ENCODE measurements around the gene PDGFD. TPM values are rescaled to one million over a fixed set of nuclear protein-coding genes. Genes with fewer than 3 reads are reported as not detected.

The PDGFD gene
- polyA plus RNA-seq, 6 donors from 2014 or later, result 0.08 to 0.63 (median 0.17) TPM; not detected in 3

GRCh38 chr11:103907136-103907535 is 256.8 kb downstream of the PDGFD start:
- peaks cover 11 to 20% (median 14%) of the 10 kb centered on the region in 3 donors for H3K4me1 Mint-ChIP-seq
- peak overlapping the region in 2 of 8 donors; percentile 13 to 29 for H3K4me3 Mint-ChIP-seq

DNA sequence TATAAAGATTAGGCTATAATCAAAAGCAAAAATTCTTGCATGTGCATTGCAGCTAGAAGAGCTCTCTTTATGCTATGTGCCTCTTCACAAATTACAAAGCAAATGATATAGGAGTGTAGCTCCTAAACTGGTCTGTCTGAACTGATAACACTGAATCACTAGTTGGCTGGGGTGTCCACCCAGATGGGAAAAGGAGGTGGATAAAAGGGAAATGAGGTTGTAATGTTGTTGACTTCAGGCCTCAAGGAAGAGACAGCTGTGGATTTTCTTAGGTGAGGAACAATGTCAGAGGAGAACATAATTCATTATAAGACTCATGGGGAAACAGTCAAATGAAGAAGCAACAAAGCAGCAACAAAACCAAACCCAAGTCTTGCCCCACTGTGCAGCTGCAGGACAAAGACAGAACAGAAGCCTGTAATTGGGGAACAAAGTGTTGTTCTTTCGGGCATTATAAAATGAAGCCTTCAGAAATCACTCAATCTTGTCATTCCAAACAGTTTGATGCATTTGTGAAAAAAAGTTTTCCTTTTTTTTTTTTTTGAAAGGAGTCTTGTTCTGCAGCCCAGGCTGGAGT is 257.6 kb downstream of the PDGFD start:
- H3K27ac Mint-ChIP-seq, result no peak overlapping the region
- ATAC-seq (ENCODE audit: low read depth in 2 of 2), result no peak
- peak overlapping the region in 1 of 8 donors; percentile 11 for H3K4me3 Mint-ChIP-seq

More at GRCh38 chr11:103907136-103907535, 256.8 kb downstream of the PDGFD start:
- no peaks in the 10 kb centered on the region for H3K27me3 Mint-ChIP-seq
- H3K36me3 Mint-ChIP-seq, result peaks cover 0 to 11% of the 10 kb centered on the region in 2 donors
- no peak for DNase-seq
- peak overlapping the region in 2 of 6 donors; percentile 43 to 48 for H3K27ac Mint-ChIP-seq
- H3K9me3 Mint-ChIP-seq, result peaks cover 0 to 10% (median 5%) of the 10 kb centered on the region in 7 donors
- ATAC-seq (ENCODE audit: low read depth in 2 of 2), result no peak

GRCh38 chr11:103904324-103904667 is 259.7 kb downstream of the PDGFD start:
- Mint-ChIP-seq H3K36me3 (no peaks in the 10 kb centered on the region), H3K4me1 (peaks cover 11 to 21% (median 15%) of the 10 kb centered on the region in 3 donors), H3K9me3 (no peaks in the 10 kb centered on the region), H3K27ac (no peak overlapping the region), H3K4me3 (no peak overlapping the region), H3K27me3 (no peaks in the 10 kb centered on the region)
- ATAC-seq (ENCODE audit: low read depth in 2 of 2) (peak; percentile 61 to 62), DNase-seq (no peak)

More for the DNA sequence above, 257.6 kb downstream of the PDGFD start:
- DNase-seq, result no peak
- no peaks in the 10 kb centered on the region for H3K27me3 Mint-ChIP-seq
- peaks cover 0 to 3% (median 0%) of the 10 kb centered on the region in 7 donors for H3K9me3 Mint-ChIP-seq
- H3K36me3 Mint-ChIP-seq, result peaks cover 0 to 4% of the 10 kb centered on the region in 2 donors
- H3K4me1 Mint-ChIP-seq, result peaks cover 11 to 20% (median 14%) of the 10 kb centered on the region in 3 donors

GRCh38 chr11:103903621-103904323 is 260.2 kb downstream of the PDGFD start:
- DNase-seq (peak; percentile 7), ATAC-seq (ENCODE audit: low read depth in 2 of 2) (peak; percentile 76 to 77)
- no peaks in the 10 kb centered on the region for H3K36me3 Mint-ChIP-seq
- H3K4me3 Mint-ChIP-seq, result no peak overlapping the region
- H3K9me3 Mint-ChIP-seq, result no peaks in the 10 kb centered on the region
- H3K27ac Mint-ChIP-seq, result no peak overlapping the region
- peaks cover 16 to 26% (median 20%) of the 10 kb centered on the region in 3 donors for H3K4me1 Mint-ChIP-seq
- H3K27me3 Mint-ChIP-seq, result no peaks in the 10 kb centered on the region

DNA sequence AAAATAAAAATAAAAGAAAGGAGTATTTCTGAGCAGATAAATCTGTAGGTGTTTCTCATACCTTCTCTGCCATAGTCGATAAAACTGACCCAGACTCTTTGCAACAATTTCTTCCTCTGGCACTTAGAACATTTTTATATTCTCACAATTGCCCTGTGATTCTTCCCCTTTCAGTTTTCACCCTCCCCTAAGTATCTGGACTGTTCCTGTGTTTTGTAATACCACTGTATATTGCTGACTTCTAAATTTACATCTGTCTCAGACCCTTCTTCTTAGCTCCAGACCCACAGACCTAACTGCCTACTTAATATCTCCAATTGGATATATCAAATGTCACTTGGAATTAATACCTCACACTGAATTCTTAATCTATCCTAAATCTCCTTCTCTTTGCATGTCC is 261.0 kb downstream of the PDGFD start:
- ATAC-seq (ENCODE audit: low read depth in 2 of 2) (no peak), DNase-seq (no peak)
- Mint-ChIP-seq H3K27ac (no peak overlapping the region), H3K4me3 (no peak overlapping the region), H3K9me3 (no peaks in the 10 kb centered on the region), H3K4me1 (peaks cover 23 to 32% (median 28%) of the 10 kb centered on the region in 3 donors), H3K27me3 (no peaks in the 10 kb centered on the region), H3K36me3 (no peaks in the 10 kb centered on the region)

- Mint-ChIP-seq H3K27me3 (no peaks in the 10 kb centered on the region), H3K4me1 (peaks cover 22 to 32% (median 32%) of the 10 kb centered on the region in 3 donors), H3K9me3 (no peaks in the 10 kb centered on the region), H3K36me3 (no peaks in the 10 kb centered on the region), H3K27ac (no peak overlapping the region), H3K4me3 (no peak overlapping the region)
- no peak for DNase-seq
- ATAC-seq (ENCODE audit: low read depth in 2 of 2), result no peak
These were observed 262.3 kb downstream of the PDGFD start for GRCh38 chr11:103901656-103902055.

GRCh38 chr11:103898577-103899336 is 265.2 kb downstream of the PDGFD start:
- peak; percentile 71 to 73 for ATAC-seq (ENCODE audit: low read depth in 2 of 2)
- Mint-ChIP-seq H3K4me1 (peaks cover 22 to 29% (median 29%) of the 10 kb centered on the region in 3 donors), H3K4me3 (peak overlapping the region in 6 of 8 donors; percentile 34 to 79 (median 52)), H3K9me3 (no peaks in the 10 kb centered on the region), H3K36me3 (no peaks in the 10 kb centered on the region), H3K27me3 (peaks cover 0 to 11% (median 10%) of the 10 kb centered on the region in 3 donors), H3K27ac (peak overlapping the region in 4 of 6 donors; percentile 15 to 69 (median 30))
- peak; percentile 12 for DNase-seq

DNA sequence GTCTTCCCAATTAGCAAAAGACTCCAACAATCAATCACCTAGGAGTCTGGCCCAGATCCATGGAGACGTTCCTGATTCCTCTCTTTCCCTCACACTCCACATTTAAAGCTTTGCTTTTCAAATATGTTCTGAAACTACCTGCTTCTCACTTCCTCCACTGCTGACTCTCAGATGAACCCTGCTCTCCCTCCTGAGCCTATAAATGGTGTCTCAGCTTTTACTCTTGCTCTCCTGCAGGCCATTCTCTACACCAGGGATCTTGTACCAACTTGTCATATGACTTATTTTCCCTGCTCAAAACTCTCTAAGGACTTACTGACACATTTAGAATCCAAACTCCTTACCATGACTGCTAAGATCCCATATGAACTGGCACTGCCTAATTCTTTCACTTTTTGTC is 265.9 kb downstream of the PDGFD start:
- peak overlapping the region in 3 of 8 donors; percentile 0 to 60 (median 13) for H3K4me3 Mint-ChIP-seq
- peaks cover 22 to 29% (median 29%) of the 10 kb centered on the region in 3 donors for H3K4me1 Mint-ChIP-seq
- no peaks in the 10 kb centered on the region for H3K9me3 Mint-ChIP-seq
- peaks cover 0 to 12% (median 10%) of the 10 kb centered on the region in 3 donors for H3K27me3 Mint-ChIP-seq
- peak overlapping the region in 3 of 6 donors; percentile 0 to 69 (median 20) for H3K27ac Mint-ChIP-seq
- ATAC-seq (ENCODE audit: low read depth in 2 of 2) (peak; percentile 36 to 41), DNase-seq (no peak)
- H3K36me3 Mint-ChIP-seq, result no peaks in the 10 kb centered on the region

DNA sequence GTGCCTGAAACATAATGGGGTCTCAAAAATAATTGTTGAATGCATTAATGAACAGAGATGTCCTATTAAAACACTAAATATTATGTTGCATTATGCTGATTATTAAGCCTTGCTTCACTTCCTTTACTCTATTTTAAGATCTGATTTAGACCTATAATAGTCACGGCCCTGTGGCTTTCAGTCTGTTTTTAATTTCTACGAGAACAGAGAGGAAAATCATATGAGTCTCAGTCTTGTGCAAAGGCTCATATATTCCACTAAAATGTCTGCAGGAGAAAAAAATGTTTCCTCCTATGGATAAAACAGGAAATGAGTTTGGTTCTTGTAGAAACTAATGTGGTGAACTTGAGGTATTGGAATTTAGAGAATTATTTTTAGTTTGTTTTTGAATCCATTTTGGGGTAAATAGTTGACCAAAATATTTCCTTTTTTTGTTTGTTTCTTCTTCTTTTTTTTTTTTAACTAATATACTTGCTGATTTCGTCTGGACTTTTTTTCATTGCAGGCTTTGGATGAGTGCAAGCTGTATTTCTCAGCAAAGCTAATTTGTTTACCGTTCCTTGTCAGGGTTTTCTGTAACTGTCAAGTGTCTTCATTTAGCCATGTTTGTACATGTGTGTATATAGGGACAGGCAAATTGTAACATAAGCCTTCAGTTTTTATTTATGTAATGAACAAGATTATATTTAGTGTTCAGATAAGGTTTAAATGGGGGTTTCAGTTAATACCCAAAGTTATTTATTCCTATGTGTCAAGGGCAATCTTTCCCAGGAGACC is 266.6 kb downstream of the PDGFD start:
- DNase-seq, result no peak
- Mint-ChIP-seq H3K9me3 (no peaks in the 10 kb centered on the region), H3K36me3 (no peaks in the 10 kb centered on the region), H3K27me3 (peaks cover 0 to 17% (median 10%) of the 10 kb centered on the region in 3 donors), H3K27ac (peak overlapping the region in 2 of 6 donors; percentile 12 to 86), H3K4me1 (peaks cover 22 to 29% (median 29%) of the 10 kb centered on the region in 3 donors), H3K4me3 (peak overlapping the region in 2 of 8 donors; percentile 36 to 55)
- no peak for ATAC-seq (ENCODE audit: low read depth in 2 of 2)

DNA sequence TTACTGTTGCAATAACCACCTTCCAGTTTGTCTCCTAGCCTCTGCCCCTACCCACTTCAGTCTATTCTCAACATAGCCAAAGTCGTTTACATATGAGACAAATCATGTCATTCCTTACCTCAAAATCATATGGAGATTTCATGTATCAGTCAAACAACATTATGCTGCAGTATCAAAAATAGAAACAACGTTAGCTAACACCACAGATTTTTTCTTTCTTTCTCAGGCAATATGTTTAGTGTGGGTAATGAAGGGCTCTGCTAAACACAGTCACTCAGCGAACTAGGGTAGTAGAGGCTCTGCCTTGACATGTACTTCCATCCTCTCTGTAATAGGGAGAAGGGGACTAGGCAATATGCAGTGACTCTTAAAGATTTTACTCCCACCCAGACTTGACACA is 268.8 kb downstream of the PDGFD start:
- peaks cover 5 to 17% (median 10%) of the 10 kb centered on the region in 3 donors for H3K27me3 Mint-ChIP-seq
- peaks cover 0 to 14% (median 5%) of the 10 kb centered on the region in 7 donors for H3K9me3 Mint-ChIP-seq
- H3K27ac Mint-ChIP-seq, result no peak overlapping the region
- ATAC-seq (ENCODE audit: low read depth in 2 of 2) (no peak), DNase-seq (no peak)
- peaks cover 0 to 11% of the 10 kb centered on the region in 2 donors for H3K36me3 Mint-ChIP-seq
- H3K4me3 Mint-ChIP-seq, result no peak overlapping the region
- peaks cover 22 to 29% (median 29%) of the 10 kb centered on the region in 3 donors for H3K4me1 Mint-ChIP-seq

DNA sequence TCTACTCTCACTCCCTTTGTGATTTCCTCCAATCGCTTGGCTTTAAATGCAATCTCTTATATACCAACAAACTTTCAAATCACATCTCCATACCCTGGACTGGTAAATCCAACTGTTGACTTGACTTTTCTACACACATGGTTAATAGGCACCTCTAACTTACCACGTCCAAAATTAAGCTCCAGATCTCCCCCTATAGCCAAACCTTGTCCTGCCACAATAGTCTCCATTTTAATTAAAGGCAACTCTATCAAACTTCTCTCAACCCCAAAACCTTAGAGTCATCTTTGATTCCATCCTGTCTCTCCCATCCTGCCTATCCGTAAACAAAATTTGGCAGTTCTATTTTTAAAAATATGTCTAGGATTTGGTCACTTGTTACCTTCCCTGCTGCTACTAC is 269.3 kb downstream of the PDGFD start:
- Mint-ChIP-seq H3K27ac (no peak overlapping the region), H3K4me3 (no peak overlapping the region), H3K9me3 (peaks cover 0 to 18% (median 8%) of the 10 kb centered on the region in 7 donors), H3K36me3 (peaks cover 0 to 11% of the 10 kb centered on the region in 2 donors), H3K27me3 (peaks cover 5 to 17% (median 10%) of the 10 kb centered on the region in 3 donors), H3K4me1 (peaks cover 22 to 29% (median 29%) of the 10 kb centered on the region in 3 donors)
- ATAC-seq (ENCODE audit: low read depth in 2 of 2) (no peak), DNase-seq (no peak)

- Mint-ChIP-seq H3K4me1 (peaks cover 19 to 26% (median 25%) of the 10 kb centered on the region in 3 donors), H3K27ac (no peak overlapping the region), H3K4me3 (no peak overlapping the region), H3K36me3 (peaks cover 0 to 11% of the 10 kb centered on the region in 2 donors), H3K9me3 (peaks cover 0 to 24% (median 9%) of the 10 kb centered on the region in 7 donors), H3K27me3 (peaks cover 5 to 17% (median 10%) of the 10 kb centered on the region in 3 donors)
- DNase-seq, result no peak
- ATAC-seq (ENCODE audit: low read depth in 2 of 2), result no peak
These were observed 269.9 kb downstream of the PDGFD start for GRCh38 chr11:103894034-103894433.
